H9 (cell line): ENCODE data around the gene SLC12A5. TPM values are rescaled to one million over a fixed set of nuclear protein-coding genes. Genes with fewer than 3 reads are reported as not detected.

Experiments used
- DNase-seq: peaks from one replicate; pipeline ENCODE4 v3.0.0-alpha.2; 2017
- H2AFZ ChIP-seq: one replicate; pipeline ENCODE4 v1.6.1; 2013; ENCODE audit warnings: mild to moderate bottlenecking, low read length, control low read depth, moderate library complexity
- H2AK5ac ChIP-seq: 2 replicates; pipeline ENCODE4 v1.6.1; 2013; ENCODE audit warnings: low read length, control low read depth, mixed read lengths; ENCODE audit not compliant: insufficient read length
- H2BK120ac ChIP-seq: one replicate; pipeline ENCODE4 v1.6.1; 2013; ENCODE audit warnings: low read depth, mild to moderate bottlenecking, low read length, control low read depth, inconsistent platforms; ENCODE audit not compliant: poor library complexity, severe bottlenecking
- H2BK12ac ChIP-seq: 2 replicates; pipeline ENCODE4 v1.6.1; 2013; ENCODE audit warnings: low read length, control low read depth, mixed read lengths, low read depth; ENCODE audit not compliant: insufficient read length
- H2BK15ac ChIP-seq: 2 replicates; pipeline ENCODE4 v1.6.1; 2013; ENCODE audit warnings: low read depth, low read length, control low read depth
- H2BK20ac ChIP-seq: one replicate; pipeline ENCODE4 v1.6.1; 2013; ENCODE audit warnings: low read depth, mild to moderate bottlenecking, low read length, control low read depth, inconsistent platforms; ENCODE audit not compliant: poor library complexity, severe bottlenecking
- H2BK5ac ChIP-seq: 2 replicates; pipeline ENCODE4 v1.6.1; 2013; ENCODE audit warnings: low read length, control low read depth, mixed read lengths; ENCODE audit not compliant: insufficient read length
- H3K14ac ChIP-seq: 2 replicates; pipeline ENCODE4 v1.6.1; 2013; ENCODE audit warnings: low read length, control low read depth; ENCODE audit not compliant: insufficient read depth
- H3K18ac ChIP-seq: 2 replicates; pipeline ENCODE4 v1.6.1; 2013; ENCODE audit warnings: low read depth, mild to moderate bottlenecking, mixed read lengths, low read length, control low read depth; ENCODE audit not compliant: insufficient read length
- H3K23ac ChIP-seq: 2 replicates; pipeline ENCODE4 v1.6.1; 2013; ENCODE audit warnings: low read length, control low read depth, mixed read lengths, low read depth; ENCODE audit not compliant: insufficient read length
- H3K23me2 ChIP-seq: 2 replicates; pipeline ENCODE4 v1.6.1; 2013; ENCODE audit warnings: low read depth, mild to moderate bottlenecking, mixed read lengths, low read length, control low read depth; ENCODE audit not compliant: insufficient read length, poor library complexity, severe bottlenecking
- H3K27ac ChIP-seq: 2 replicates; pipeline ENCODE4 v1.5.1; 2013; ENCODE audit warnings: low read length, control low read depth, mixed read lengths, low read depth; ENCODE audit not compliant: insufficient read length
- H3K27me3 ChIP-seq: 2 replicates; pipeline ENCODE4 v1.6.1; 2013; ENCODE audit warnings: low read length, control low read depth, inconsistent platforms; ENCODE audit not compliant: insufficient read depth
- H3K4ac ChIP-seq: 2 replicates; pipeline ENCODE4 v1.6.1; 2013; ENCODE audit warnings: low read depth, mild to moderate bottlenecking, control low read depth, inconsistent platforms, low read length, moderate library complexity
- H3K4me1 ChIP-seq: 2 replicates; pipeline ENCODE4 v1.6.1; 2013; ENCODE audit warnings: low read length, control low read depth, inconsistent platforms; ENCODE audit not compliant: insufficient read depth
- H3K4me2 ChIP-seq: 2 replicates; pipeline ENCODE4 v1.6.1; 2013; ENCODE audit warnings: low read length, control low read depth, mixed read lengths; ENCODE audit not compliant: insufficient read length, insufficient read depth
- H3K56ac ChIP-seq: 2 replicates; pipeline ENCODE4 v1.6.1; 2013; ENCODE audit warnings: low read depth, mild to moderate bottlenecking, mixed read lengths, low read length, control low read depth; ENCODE audit not compliant: insufficient read length
- H3K79me1 ChIP-seq: 2 replicates; pipeline ENCODE4 v1.6.1; 2013; ENCODE audit warnings: low read depth, mild to moderate bottlenecking, moderate library complexity, low read length, control low read depth, inconsistent platforms; ENCODE audit not compliant: insufficient read depth, poor library complexity, severe bottlenecking
- H3K79me2 ChIP-seq: 2 replicates; pipeline ENCODE4 v1.6.1; 2013; ENCODE audit warnings: low read length, control low read depth, inconsistent platforms; ENCODE audit not compliant: insufficient read depth
- H3K9ac ChIP-seq: 2 replicates; pipeline ENCODE4 v1.6.1; 2013; ENCODE audit warnings: low read length, control low read depth, mixed read lengths; ENCODE audit not compliant: insufficient read length; ENCODE audit errors: extremely low read depth
- H3K9me3 ChIP-seq: one replicate; pipeline ENCODE4 v1.6.1; 2013; ENCODE audit warnings: low read depth, low read length, inconsistent platforms; ENCODE audit not compliant: control insufficient read depth
- H3T11ph ChIP-seq: one replicate; pipeline ENCODE4 v1.6.1; 2013; ENCODE audit warnings: mild to moderate bottlenecking, low read length, control low read depth, inconsistent platforms
- H4K20me1 ChIP-seq: one replicate; pipeline ENCODE4 v1.6.1; 2013; ENCODE audit not compliant: control insufficient read depth, insufficient read length, insufficient read depth
- H4K5ac ChIP-seq: 2 replicates; pipeline ENCODE4 v1.6.1; 2013; ENCODE audit warnings: low read depth, mild to moderate bottlenecking, mixed read lengths, low read length, control low read depth; ENCODE audit not compliant: insufficient read length
- H4K8ac ChIP-seq: replicated peaks from 2 replicates; pipeline ENCODE4 v1.6.1; 2013; ENCODE audit warnings: low read length, control low read depth, mixed read lengths, low read depth; ENCODE audit not compliant: insufficient read length
- H4K91ac ChIP-seq: 2 replicates; pipeline ENCODE4 v1.6.1; 2013; ENCODE audit warnings: low read depth, mild to moderate bottlenecking, moderate library complexity, mixed read lengths, low read length, control low read depth; ENCODE audit not compliant: insufficient read length
- H3K27ac Mint-ChIP-seq, 3 experiments: 2 replicates in 2 of 3; 3 replicates in 1 of 3; pipeline ENCODE4 v1.8.0; 2020 to 2021; ENCODE audit warnings: mixed read lengths in 3 of 3, mild to moderate bottlenecking in 1 of 3, moderate library complexity in 1 of 3
- H3K27me3 Mint-ChIP-seq: 2 replicates; pipeline ENCODE4 v1.8.0; 2021; ENCODE audit warnings: low read depth, mild to moderate bottlenecking, moderate library complexity, mixed read lengths
- H3K36me3 Mint-ChIP-seq, 3 experiments: 2 replicates in 2 of 3; 3 replicates in 1 of 3; pipeline ENCODE4 v1.8.0; 2020 to 2021; ENCODE audit warnings: low read depth in 3 of 3, mixed read lengths in 3 of 3; ENCODE audit not compliant: insufficient read depth in 1 of 3
- H3K4me1 Mint-ChIP-seq, 2 experiments: 2 replicates each; pipeline ENCODE4 v1.8.0; 2020; ENCODE audit warnings: mixed read lengths in 2 of 2
- H3K4me3 Mint-ChIP-seq, 2 experiments: 2 replicates in 1 of 2; 3 replicates in 1 of 2; pipeline ENCODE4 v1.8.0; 2020 to 2021; ENCODE audit warnings: mild to moderate bottlenecking in 2 of 2, mixed read lengths in 2 of 2, moderate library complexity in 1 of 2
- H3K9me3 Mint-ChIP-seq, 2 experiments: 2 replicates in 1 of 2; 3 replicates in 1 of 2; pipeline ENCODE4 v1.8.0; 2020; ENCODE audit warnings: mild to moderate bottlenecking in 2 of 2, mixed read lengths in 2 of 2, moderate library complexity in 1 of 2
- CTCF ChIP-seq: fragments of 200-600 bp; sonication (generic); conservative IDR thresholded peaks from 3 replicates; pipeline ENCODE4 v1.8.0; 2021; ENCODE audit warnings: antibody characterized with exemption, mild to moderate bottlenecking
- WGBS: extraction: QIAGEN DNeasy Blood & Tissue Kit; methylation state at CpG from one replicate; pipeline ENCODE4 v1.1.7; 2013; ENCODE audit warnings: missing lambda C conversion rate, low lambda C conversion rate, mixed read lengths; ENCODE audit not compliant: insufficient read length; ENCODE audit errors: extremely low coverage; 5-methylcytosine and 5-hydroxymethylcytosine counted together
- total RNA-seq: library from RNA; stranded (reverse); gene quantifications from 2 replicates; pipeline ENCODE4 v1.2.1, GENCODE V29; 2021

The SLC12A5 gene
- total RNA-seq, 1 experiment from 2014 or later: 8.7 TPM

- Histone ChIP-seq H2BK12ac (no peak overlapping the region), H3K56ac (no peak overlapping the region), H3T11ph (no peak overlapping the region), H4K91ac (no peak overlapping the region), H3K79me1 (no peaks in the 10 kb centered on the region), H2BK15ac (no peak overlapping the region), H3K23ac (no peak overlapping the region), H3K4me2 (no peak overlapping the region), H3K4me1 (no peaks in the 10 kb centered on the region), H4K5ac (no peak overlapping the region), H3K18ac (no peak overlapping the region), H3K27me3 (peaks cover 25% of the 10 kb centered on the region; the same call in 1 of the 2 replicates), H2BK20ac (no peak overlapping the region), H2AK5ac (no peak overlapping the region), H2BK5ac (no peak overlapping the region), H3K9ac (no peak overlapping the region), H4K20me1 (no peaks in the 10 kb centered on the region), H2BK120ac (no peak overlapping the region), H3K4ac (no peak overlapping the region), H3K14ac (no peak overlapping the region), H3K9me3 (no peaks in the 10 kb centered on the region), H2AFZ (no peak overlapping the region), H3K23me2 (peaks cover 18% of the 10 kb centered on the region), H3K27ac (no peak overlapping the region), H4K8ac (no peak overlapping the region), H3K79me2 (no peaks in the 10 kb centered on the region)
- no peak for TF ChIP-seq CTCF
- WGBS: no CpG with 5 or more reads among the region's 6 CpGs
- Mint-ChIP-seq H3K27ac (no peak overlapping the region), H3K4me3 (no peak overlapping the region), H3K27me3 (peaks cover 92% of the 10 kb centered on the region), H3K36me3 (0 out of 7 replicates have a peak, but pooled peaks cover 0 to 1% (median 0%) of the 10 kb centered on the region in 3 experiments), H3K9me3 (no peaks in the 10 kb centered on the region), H3K4me1 (peaks cover 11 to 16% of the 10 kb centered on the region in 2 experiments)
- DNase-seq: no peak
Measured at GRCh38 chr20:46054606-46055005, 25.6 kb downstream of the SLC12A5 start.
